IMR-90 (cell line): ENCODE data around the gene TMEM204. TPM values are rescaled to one million over a fixed set of nuclear protein-coding genes. Genes with fewer than 3 reads are reported as not detected.

Experiments
- ATAC-seq: fragments of 200-7000 bp; cut with Tn5 transposase; 2 replicates; pipeline ENCODE4 v1.9.1; 2020; ENCODE audit warnings: low read depth, mild to moderate bottlenecking, moderate library complexity
- BruUV-seq: library from RNA; stranded (reverse); fragments of 400-500 nt; replicated peaks from 2 replicates; lab custom pipeline; 2021; lab: Mats Ljungman, UMichigan
- CTCF ChIA-PET: fragments of 300-600 bp; formaldehyde crosslinking; extraction: SDS; loops from one replicate; lab custom pipeline; 2021; ENCODE audit warnings: antibody characterized with exemption; lab: Yijun Ruan, JAX
- POLR2A ChIA-PET: fragments of 300-600 bp; sonication (Branson Sonifier 250); formaldehyde crosslinking; loops from one replicate; lab custom pipeline; 2022; ENCODE audit warnings: antibody characterized with exemption; ENCODE audit not compliant: unreplicated experiment; lab: Charles Lee
- DNase-seq: peaks from one replicate; pipeline ENCODE4 v3.0.0; 2013
- H2AFZ ChIP-seq: replicated peaks from 2 replicates; pipeline ENCODE3; 2013; ENCODE audit warnings: low read length, mild to moderate bottlenecking; ENCODE audit not compliant: poor library complexity
- H2AK5ac ChIP-seq: 2 replicates; pipeline ENCODE4 v1.6.1; 2013; ENCODE audit warnings: low read depth, low read length, inconsistent platforms
- H2AK9ac ChIP-seq: replicated peaks from 2 replicates; pipeline ENCODE3; 2013; ENCODE audit warnings: mild to moderate bottlenecking, low read depth, low read length, moderate library complexity; ENCODE audit not compliant: poor library complexity
- H2BK120ac ChIP-seq: 2 replicates; pipeline ENCODE4 v1.6.1; 2013; ENCODE audit warnings: low read depth, low read length, inconsistent platforms
- H2BK15ac ChIP-seq: 3 replicates; pipeline ENCODE4 v1.6.1; 2013; ENCODE audit warnings: low read depth, low read length, inconsistent platforms
- H2BK20ac ChIP-seq: 2 replicates; pipeline ENCODE4 v1.6.1; 2013; ENCODE audit warnings: low read depth, mild to moderate bottlenecking, inconsistent platforms, low read length, moderate library complexity
- H2BK5ac ChIP-seq: 2 replicates; pipeline ENCODE4 v1.6.1; 2013; ENCODE audit warnings: mild to moderate bottlenecking, low read depth, low read length, inconsistent platforms; ENCODE audit not compliant: poor library complexity, severe bottlenecking
- H3K14ac ChIP-seq: replicated peaks from 2 replicates; pipeline ENCODE4 v1.6.1; 2013; ENCODE audit warnings: low read depth, low read length, inconsistent platforms
- H3K18ac ChIP-seq: 2 replicates; pipeline ENCODE4 v1.6.1; 2013; ENCODE audit warnings: low read depth, low read length, control low read depth
- H3K23ac ChIP-seq: 2 replicates; pipeline ENCODE4 v1.6.1; 2013; ENCODE audit warnings: low read depth, low read length, inconsistent platforms
- H3K27ac ChIP-seq: 2 replicates; pipeline ENCODE4 v1.5.1; 2013; ENCODE audit warnings: mild to moderate bottlenecking, control low read depth, low read length; ENCODE audit not compliant: insufficient read depth
- H3K27me3 ChIP-seq: 2 replicates; pipeline ENCODE4 v1.6.1; 2013; ENCODE audit warnings: low read length; ENCODE audit not compliant: control insufficient read depth, insufficient read depth
- H3K36me3 ChIP-seq: 2 replicates; pipeline ENCODE4 v1.6.1; 2013; ENCODE audit warnings: low read length, mixed read lengths; ENCODE audit not compliant: control insufficient read depth, insufficient read depth
- H3K4ac ChIP-seq: 2 replicates; pipeline ENCODE4 v1.6.1; 2013; ENCODE audit warnings: low read depth, low read length, inconsistent platforms
- H3K4me1 ChIP-seq: 2 replicates; pipeline ENCODE4 v1.6.1; 2013; ENCODE audit warnings: low read length, mixed read lengths; ENCODE audit not compliant: control insufficient read depth, insufficient read depth
- H3K4me2 ChIP-seq: 2 replicates; pipeline ENCODE4 v1.6.1; 2013; ENCODE audit warnings: low read depth, mild to moderate bottlenecking, control low read depth, low read length, moderate library complexity
- H3K4me3 ChIP-seq: 2 replicates; pipeline ENCODE4 v1.5.1; 2013; ENCODE audit warnings: low read depth, mild to moderate bottlenecking, control low read depth, low read length, moderate library complexity; ENCODE audit not compliant: insufficient read depth
- H3K56ac ChIP-seq: 2 replicates; pipeline ENCODE4 v1.6.1; 2013; ENCODE audit warnings: low read length, inconsistent platforms; ENCODE audit not compliant: insufficient read depth; ENCODE audit errors: extremely low read depth
- H3K79me1 ChIP-seq, 2 experiments: 2 replicates each; pipeline ENCODE4 v1.6.1; 2013; ENCODE audit warnings: low read length in 2 of 2, inconsistent platforms in 1 of 2, low read depth in 1 of 2
- H3K9ac ChIP-seq: 2 replicates; pipeline ENCODE4 v1.6.1; 2013; ENCODE audit warnings: low read depth, low read length, control low read depth
- H3K9me1 ChIP-seq: 2 replicates; pipeline ENCODE4 v1.6.1; 2013; ENCODE audit warnings: low read length, inconsistent platforms; ENCODE audit not compliant: insufficient read depth
- H3K9me3 ChIP-seq: 2 replicates; pipeline ENCODE4 v1.6.1; 2013; ENCODE audit warnings: low read length; ENCODE audit not compliant: control insufficient read depth, insufficient read depth
- H4K20me1 ChIP-seq: 2 replicates; pipeline ENCODE4 v1.6.1; 2013; ENCODE audit warnings: low read length, inconsistent platforms; ENCODE audit not compliant: insufficient read depth
- H4K5ac ChIP-seq: 2 replicates; pipeline ENCODE4 v1.6.1; 2013; ENCODE audit warnings: mild to moderate bottlenecking, low read depth, low read length, control low read depth
- H4K8ac ChIP-seq, 2 experiments: 2 replicates each; pipeline ENCODE4 v1.6.1; 2013; ENCODE audit warnings: low read depth in 2 of 2, low read length in 2 of 2, control low read depth in 1 of 2, inconsistent platforms in 1 of 2
- H4K91ac ChIP-seq: 2 replicates; pipeline ENCODE4 v1.6.1; 2013; ENCODE audit warnings: low read depth, low read length, inconsistent platforms; ENCODE audit not compliant: insufficient read depth
- CTCF ChIP-seq: conservative IDR thresholded peaks from 2 replicates; pipeline ENCODE4 v1.5.1; 2012; ENCODE audit warnings: mild to moderate bottlenecking, low read depth, low read length, improper control_type of control experiment
- MAFK ChIP-seq: IDR thresholded peaks from 2 replicates; pipeline ENCODE4 v1.6.1; 2012; ENCODE audit warnings: low read depth, low read length, improper control_type of control experiment
- NFE2L2 ChIP-seq: fragments of 150-350 bp; IDR thresholded peaks from 2 replicates; pipeline ENCODE4 v1.6.1; 2016; ENCODE audit warnings: low read depth, mild to moderate bottlenecking, low read length
- RFX5 ChIP-seq: IDR thresholded peaks from 2 replicates; pipeline ENCODE4 v1.8.0; 2012; ENCODE audit warnings: low read depth, mild to moderate bottlenecking, low read length, moderate library complexity
- WGBS, 2 experiments: methylation state at CpG; one replicate each; pipeline versions ENCODE4 v1.1.5 to v1.1.7; 2013; ENCODE audit warnings: missing lambda C conversion rate in 2 of 2; ENCODE audit not compliant: insufficient read length in 1 of 2; ENCODE audit errors: extremely low coverage in 2 of 2; 5-methylcytosine and 5-hydroxymethylcytosine counted together
- dilution Hi-C: fragments of 300-500 bp; cut with HindIII; formaldehyde crosslinking; loops from one replicate; pipeline ENCODE4 v1.14.3; 2018; ENCODE audit warnings: low sequenced_read_pairs; ENCODE audit not compliant: unreplicated experiment
- in situ Hi-C: fragments of 300-500 bp; cut with MboI; formaldehyde crosslinking; loops from 3 replicates; pipeline ENCODE4 v1.14.3; 2019; ENCODE audit warnings: low sequenced_read_pairs, inconsistent platforms, mixed read lengths
- intact Hi-C: fragments of 100-400 bp; cut with micrococcal nuclease; formaldehyde crosslinking; loops from 2 replicates; pipeline ENCODE4 v1.10.0; 2022
- polyA plus RNA-seq, 3 experiments: library from polyadenylated mRNA; depleted of rRNA; stranded (reverse); fragments of >200 nt; gene quantifications; 2 replicates each; pipeline ENCODE4 v1.2.3, GENCODE V29; 2012; ENCODE audit warnings: low replicate concordance in 1 of 3
- total RNA-seq: library from RNA; depleted of rRNA; stranded (reverse); fragments of >200 nt; gene quantifications from 2 replicates; pipeline ENCODE4 v1.2.3, GENCODE V29; 2012
- TF ChIP-seq, protein P1 (sequence below): fragments of 150-350 bp; IDR thresholded peaks from 2 replicates; pipeline ENCODE4 v1.6.1; 2016; ENCODE audit warnings: low read depth, mild to moderate bottlenecking, low read length, moderate library complexity, borderline replicate concordance
- TF ChIP-seq, protein P2 (sequence below): fragments of 150-350 bp; IDR thresholded peaks from 2 replicates; pipeline ENCODE4 v1.6.1; 2017; ENCODE audit warnings: mild to moderate bottlenecking, antibody characterized with exemption, low read length, low read depth

TMEM204 gene
- total and polyA plus RNA-seq, 2 of the 4 experiments (the other 2 are of a cell fraction), result 7.0 to 12.3 TPM

DNA sequence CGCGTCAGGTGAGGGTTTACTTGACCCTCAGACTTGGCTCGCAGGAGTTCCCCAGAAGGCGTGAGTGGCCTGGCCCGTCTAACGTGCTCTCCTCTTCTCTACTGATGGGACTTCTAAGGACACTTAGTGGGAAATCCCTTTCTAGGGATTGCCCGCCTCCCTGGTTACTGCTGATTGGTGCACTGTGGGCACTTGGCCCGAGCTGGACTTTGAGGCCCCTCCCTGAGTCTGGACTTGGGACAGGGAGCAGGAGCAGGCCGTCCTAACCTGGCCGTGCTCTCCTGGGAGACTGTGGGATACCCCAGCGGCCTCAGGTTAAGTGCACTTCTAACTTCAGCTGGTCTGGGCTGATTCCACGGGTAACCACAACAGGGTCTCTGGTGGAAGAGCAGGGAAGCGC is 63.7 kb downstream of the TMEM204 start:
- ChIA-PET POLR2A (no interaction called here), CTCF (no interaction called here)
- no peak overlapping the region for H2BK15ac ChIP-seq
- H3K14ac ChIP-seq, result no peak overlapping the region
- no peak overlapping the region for H2AK5ac ChIP-seq
- H3K4me3 ChIP-seq, result no peak overlapping the region
- no peaks in the 10 kb centered on the region for H3K9me1 ChIP-seq
- H3K9ac ChIP-seq, result no peak overlapping the region
- no peak overlapping the region for H3K23ac ChIP-seq
- no peak overlapping the region for H3K27ac ChIP-seq
- DNase-seq, result no peak
- no peak overlapping the region for H2AFZ ChIP-seq
- no peak overlapping the region for H2BK20ac ChIP-seq
- TF ChIP-seq NFE2L2, result no peak
- no peak for TF ChIP-seq MAFK
- TF ChIP-seq RFX5, result no peak
- no peak for TF ChIP-seq CTCF
- TF ChIP-seq, protein P1, sequence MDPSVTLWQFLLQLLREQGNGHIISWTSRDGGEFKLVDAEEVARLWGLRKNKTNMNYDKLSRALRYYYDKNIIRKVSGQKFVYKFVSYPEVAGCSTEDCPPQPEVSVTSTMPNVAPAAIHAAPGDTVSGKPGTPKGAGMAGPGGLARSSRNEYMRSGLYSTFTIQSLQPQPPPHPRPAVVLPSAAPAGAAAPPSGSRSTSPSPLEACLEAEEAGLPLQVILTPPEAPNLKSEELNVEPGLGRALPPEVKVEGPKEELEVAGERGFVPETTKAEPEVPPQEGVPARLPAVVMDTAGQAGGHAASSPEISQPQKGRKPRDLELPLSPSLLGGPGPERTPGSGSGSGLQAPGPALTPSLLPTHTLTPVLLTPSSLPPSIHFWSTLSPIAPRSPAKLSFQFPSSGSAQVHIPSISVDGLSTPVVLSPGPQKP, result no peak
- TF ChIP-seq, protein P2, sequence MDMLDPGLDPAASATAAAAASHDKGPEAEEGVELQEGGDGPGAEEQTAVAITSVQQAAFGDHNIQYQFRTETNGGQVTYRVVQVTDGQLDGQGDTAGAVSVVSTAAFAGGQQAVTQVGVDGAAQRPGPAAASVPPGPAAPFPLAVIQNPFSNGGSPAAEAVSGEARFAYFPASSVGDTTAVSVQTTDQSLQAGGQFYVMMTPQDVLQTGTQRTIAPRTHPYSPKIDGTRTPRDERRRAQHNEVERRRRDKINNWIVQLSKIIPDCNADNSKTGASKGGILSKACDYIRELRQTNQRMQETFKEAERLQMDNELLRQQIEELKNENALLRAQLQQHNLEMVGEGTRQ, result no peak
- intact Hi-C loops (no loop called here), in situ Hi-C loops (no loop called here), dilution Hi-C loops (no loop called here)
- H3K79me1 ChIP-seq, result no peaks in the 10 kb centered on the region
- no peak overlapping the region for H3K4me2 ChIP-seq
- 94% methylated on average over 9 of the region's 13 CpGs; no CpG with 5 or more reads in 1 of the 2 experiments for WGBS, 2 experiments
- peaks cover 22% of the 10 kb centered on the region for H3K36me3 ChIP-seq
- no peaks in the 10 kb centered on the region for H3K9me3 ChIP-seq
- no peak overlapping the region for H3K56ac ChIP-seq
- BruUV-seq, result no TSS peak
- H2AK9ac ChIP-seq, result no peak overlapping the region
- H3K18ac ChIP-seq, result no peak overlapping the region
- no peak overlapping the region for H3K4ac ChIP-seq
- no peak overlapping the region for H4K5ac ChIP-seq
- H4K91ac ChIP-seq, result no peak overlapping the region
- H3K4me1 ChIP-seq, result no peaks in the 10 kb centered on the region
- ATAC-seq, result no peak
- H3K27me3 ChIP-seq, result no peaks in the 10 kb centered on the region
- H4K8ac ChIP-seq, result no peak overlapping the region
- no peak overlapping the region for H2BK5ac ChIP-seq
- no peaks in the 10 kb centered on the region for H4K20me1 ChIP-seq
- H2BK120ac ChIP-seq, result no peak overlapping the region
